GM18861 (cell line): ENCODE results near the gene RAB25.
A peak's percentile ranks its signal among the peaks of the same experiment; 100 is the strongest.
"Not testable (repeated sequence)": the region's sequence is repeated elsewhere in the genome, so short reads cannot be mapped to it uniquely, and the experiment has no call there.

Experiments used
- ATAC-seq: cut with Tn5 transposase; IDR thresholded peaks from one replicate; pipeline ENCODE4 v1.9.1; 2021; ENCODE audit not compliant: unreplicated experiment

Gene RAB25

GRCh38 chr1:156060937-156061636, at the start of gene RAB25:
TSS of gene RAB25 (plus strand) at chr1:156061160. CDS start at chr1:156061401, 241 bp downstream.
- ATAC-seq: no peak

GRCh38 chr1:156012051-156012817, 48.7 kb upstream of the RAB25 start:
- peak; percentile 80 for ATAC-seq

- no peak for ATAC-seq
Observed at GRCh38 chr1:156014829-156015228, 46.1 kb upstream of the RAB25 start.

- ATAC-seq: no peak
Observed at GRCh38 chr1:156019946-156020292, 41.0 kb upstream of the RAB25 start.

GRCh38 chr1:156020293-156021092, 40.5 kb upstream of the RAB25 start, which contains the start of gene SSR2:
TSS of gene SSR2 (minus strand) at chr1:156020951. CDS start at chr1:156020167, 784 bp downstream.
- ATAC-seq: peak; percentile 95

GRCh38 chr1:156021093-156021428, 39.9 kb upstream of the RAB25 start:
- no peak for ATAC-seq

- no peak for ATAC-seq
Observed at GRCh38 chr1:156021954-156022353, 39.0 kb upstream of the RAB25 start.

- ATAC-seq: no peak
Observed at GRCh38 chr1:156024801-156025200, 36.2 kb upstream of the RAB25 start.

GRCh38 chr1:156025876-156026275, 35.1 kb upstream of the RAB25 start:
- ATAC-seq: no peak

GRCh38 chr1:156026588-156026987, 34.4 kb upstream of the RAB25 start:
- ATAC-seq: no peak

- no peak for ATAC-seq
Observed at GRCh38 chr1:156033011-156033410, 27.9 kb upstream of the RAB25 start.

- ATAC-seq: not testable (repeated sequence)
Observed at GRCh38 chr1:156034991-156035390, 26.0 kb upstream of the RAB25 start.

GRCh38 chr1:156042828-156043227, 18.1 kb upstream of the RAB25 start:
- ATAC-seq: no peak

- no peak for ATAC-seq
Observed at GRCh38 chr1:156045076-156045475, 15.9 kb upstream of the RAB25 start.

- no peak for ATAC-seq
Observed at GRCh38 chr1:156048663-156049258, 12.2 kb upstream of the RAB25 start.

GRCh38 chr1:156050376-156050775, 10.6 kb upstream of the RAB25 start:
- ATAC-seq: no peak

GRCh38 chr1:156051011-156051725, 9.8 kb upstream of the RAB25 start:
- no peak for ATAC-seq

- no peak for ATAC-seq
Observed at GRCh38 chr1:156052862-156053767, 7.8 kb upstream of the RAB25 start.

GRCh38 chr1:156053768-156054499, 7.0 kb upstream of the RAB25 start, which contains the start of gene UBQLN4:
TSS of gene UBQLN4 (minus strand) at chr1:156053798. CDS start at chr1:156053701, 97 bp downstream.
- peak; percentile 37 for ATAC-seq
